ENCODE measurements around the gene DLG5.

DLG5 gene

GRCh38 chr10:77946084-77946483 lies 19.5 kb upstream of the DLG5 start:
- no peak for DNase-seq

DNA sequence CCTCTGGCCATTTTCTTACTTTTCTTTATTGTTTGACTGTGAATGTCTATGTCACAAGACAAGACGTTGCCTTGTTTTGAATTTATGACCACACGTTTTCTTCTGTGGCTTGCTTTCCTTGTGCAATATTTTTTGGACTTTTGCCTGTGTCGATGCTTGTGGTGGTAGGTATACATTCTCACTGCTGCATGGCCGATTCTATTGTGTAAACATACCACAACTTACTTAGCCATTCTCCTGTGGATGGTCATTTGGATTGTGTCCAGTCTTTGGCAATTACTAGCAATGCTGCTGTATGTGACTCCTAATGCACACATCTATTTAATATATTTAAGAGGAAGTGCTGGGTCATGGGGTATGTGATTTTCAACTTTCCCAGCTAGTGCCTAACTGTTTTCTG lies 18.0 kb upstream of the DLG5 start:
- no peak for DNase-seq

- no peak for DNase-seq
These were observed 16.8 kb upstream of the DLG5 start for GRCh38 chr10:77943121-77943901.

GRCh38 chr10:77941790-77942189 lies 15.2 kb upstream of the DLG5 start:
- no peak for DNase-seq

GRCh38 chr10:77940627-77941026 lies 14.1 kb upstream of the DLG5 start:
- no peak for DNase-seq

DNA sequence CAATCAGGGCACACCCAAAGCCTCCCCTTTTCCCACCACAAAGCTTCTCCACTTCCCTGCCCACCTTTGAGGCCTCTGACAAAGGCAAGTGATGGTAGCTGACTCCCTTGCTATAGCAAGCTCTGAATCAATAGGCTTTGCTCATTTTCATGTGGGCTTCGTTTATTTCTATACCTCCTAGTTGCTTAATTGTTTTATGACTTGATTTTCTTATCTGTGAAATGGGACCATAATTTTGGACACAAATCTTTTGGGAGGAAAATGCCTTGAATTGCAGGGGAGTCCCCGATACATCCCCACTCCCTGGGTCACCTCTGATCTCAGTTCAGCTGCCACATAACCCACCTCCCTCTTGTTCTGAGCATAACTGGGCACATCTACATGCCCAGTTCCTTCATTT lies 13.7 kb upstream of the DLG5 start:
- DNase-seq = no peak

DNA sequence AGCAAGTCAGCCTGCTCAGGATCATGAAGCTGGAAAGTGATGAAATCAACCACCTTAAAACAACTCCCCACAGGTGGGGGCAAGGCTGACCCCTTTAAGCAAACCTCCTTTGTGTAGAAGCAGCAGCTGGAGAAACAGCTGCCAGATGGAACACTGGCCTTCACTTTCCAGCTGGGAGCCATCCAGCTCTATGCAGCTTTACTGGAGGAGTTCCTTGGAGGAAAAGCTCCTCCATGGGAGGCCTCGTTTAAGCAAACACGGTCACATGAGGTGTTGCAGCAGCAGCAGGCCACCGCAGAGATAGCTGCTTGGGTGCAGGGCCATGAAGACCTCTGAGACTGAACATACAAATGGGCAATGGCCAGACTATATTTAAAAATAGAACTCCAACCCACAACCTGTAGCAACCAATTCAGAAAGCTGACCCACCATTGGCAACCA lies 13.0 kb upstream of the DLG5 start:
- DNase-seq = no peak

- no peak for DNase-seq
These were observed 10.4 kb upstream of the DLG5 start for GRCh38 chr10:77936697-77937567.

- DNase-seq = no peak
These were observed 5.6 kb upstream of the DLG5 start for GRCh38 chr10:77932016-77932715.

GRCh38 chr10:77927402-77928246 lies 1.1 kb upstream of the DLG5 start:
- DNase-seq = no peak

DNA sequence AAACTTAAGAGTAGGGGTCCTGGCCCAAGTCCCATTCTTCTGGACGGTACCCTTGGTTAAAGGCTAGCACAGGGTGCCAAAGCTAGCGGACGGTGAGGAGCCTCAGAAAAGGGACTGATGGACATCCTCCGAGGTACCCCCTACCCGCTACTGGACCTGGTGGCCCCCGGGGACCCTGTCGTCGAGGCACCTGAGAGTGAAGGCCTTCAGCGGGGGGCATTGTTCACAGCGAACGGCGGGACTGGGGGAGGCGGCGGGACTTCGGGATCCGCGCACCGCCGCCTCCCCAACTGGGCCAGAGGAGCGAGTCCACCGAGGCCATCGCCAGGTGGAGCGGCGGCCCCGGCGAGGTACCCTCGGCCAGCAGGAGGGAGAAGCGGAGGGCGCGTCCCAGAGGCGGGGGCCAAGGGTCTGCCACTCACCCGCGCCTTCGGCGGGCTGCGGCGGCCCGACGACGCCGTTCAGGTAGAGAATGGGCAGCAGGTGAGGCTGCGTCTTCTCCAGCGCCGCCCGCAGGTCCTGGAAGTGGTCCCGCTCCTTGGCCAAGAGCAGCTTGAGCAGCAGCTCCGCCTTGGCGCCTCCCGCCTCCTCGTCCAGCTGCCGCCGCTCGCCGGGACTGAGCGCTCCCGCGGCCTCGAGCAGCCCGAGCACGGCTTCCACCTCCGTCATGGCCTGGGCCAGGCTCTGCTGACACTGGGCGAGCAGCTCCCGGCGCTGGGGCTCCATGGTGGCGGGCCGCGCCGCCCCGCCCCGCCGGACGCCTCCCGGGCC lies 575 bp downstream of the DLG5 start:
- no peak for DNase-seq

DNA sequence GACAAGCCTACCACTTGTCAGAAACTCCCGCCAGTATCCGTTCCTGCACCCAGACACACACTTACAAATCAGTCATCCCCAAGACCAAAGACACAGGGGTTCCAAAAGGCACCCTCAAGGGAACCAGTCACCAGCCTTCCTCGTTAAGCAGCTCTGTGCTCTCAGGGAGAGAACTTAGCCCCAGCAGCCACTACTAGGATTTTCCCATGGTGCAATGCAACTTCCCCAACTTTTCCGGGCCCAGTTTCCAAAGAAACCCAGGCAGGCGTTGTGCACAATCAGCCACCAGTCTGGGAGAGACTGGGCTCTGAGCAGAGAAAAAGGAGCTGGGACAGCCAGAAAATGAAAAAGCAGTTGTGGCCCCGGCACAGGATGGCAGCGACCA lies 1.2 kb downstream of the DLG5 start:
- DNase-seq = no peak

GRCh38 chr10:77922566-77923179 lies 3.9 kb downstream of the DLG5 start:
- no peak for DNase-seq

GRCh38 chr10:77922055-77922454 lies 4.5 kb downstream of the DLG5 start:
- DNase-seq = no peak

GRCh38 chr10:77921395-77921794 lies 5.2 kb downstream of the DLG5 start:
- no peak for DNase-seq

- no peak for DNase-seq
These were observed 6.1 kb downstream of the DLG5 start for GRCh38 chr10:77920495-77920894.

DNA sequence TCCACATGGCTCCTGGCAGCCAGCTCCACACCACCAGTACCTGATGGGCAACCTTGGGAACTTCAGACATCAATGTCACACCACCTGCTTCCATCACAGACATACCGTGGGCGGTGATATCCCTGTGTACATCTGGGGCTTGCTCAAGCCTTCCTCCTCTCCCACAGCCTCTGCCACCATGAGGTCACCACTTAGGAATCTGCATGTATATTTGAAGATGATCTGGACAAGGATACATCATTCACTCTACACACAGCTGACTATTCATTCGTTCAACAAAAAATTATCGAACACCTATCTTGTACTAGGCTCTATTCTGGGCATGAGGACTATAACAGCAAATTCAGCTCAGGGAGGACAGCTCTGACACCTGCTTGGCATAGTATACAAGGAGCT lies 6.8 kb downstream of the DLG5 start:
- no peak for DNase-seq

GRCh38 chr10:77915319-77916105 lies 11.0 kb downstream of the DLG5 start:
- DNase-seq = no peak

GRCh38 chr10:77913090-77913489 lies 13.5 kb downstream of the DLG5 start:
- DNase-seq = no peak

DNA sequence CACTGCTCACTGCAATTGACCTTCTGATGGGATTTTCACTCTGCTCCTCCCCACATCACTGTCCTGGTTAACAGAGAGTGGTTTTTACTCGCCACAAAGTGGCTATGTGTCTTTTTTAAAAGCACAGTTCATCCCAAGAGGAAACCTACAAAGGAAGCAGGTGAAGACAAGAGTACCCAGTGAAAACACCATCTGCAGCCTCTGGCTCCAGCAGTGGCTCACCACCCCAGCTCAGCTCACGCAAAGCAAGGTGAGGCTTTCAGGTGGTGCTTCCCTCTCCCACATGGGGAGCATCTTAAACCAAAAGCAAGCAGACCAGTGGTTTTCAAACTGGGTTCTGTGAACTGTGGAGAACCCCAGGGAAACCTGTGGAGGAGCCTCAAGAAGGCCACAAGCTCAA lies 14.0 kb downstream of the DLG5 start:
- no peak for DNase-seq
